ENCODE results near the gene RPGRIP1L. TPM values are rescaled to one million over a fixed set of nuclear protein-coding genes. Genes with fewer than 3 reads are reported as not detected.

The RPGRIP1L gene
- total and polyA plus RNA-seq, 3 donors from 2014 or later, result 22.0 to 37.4 (median 23.0) TPM

DNA sequence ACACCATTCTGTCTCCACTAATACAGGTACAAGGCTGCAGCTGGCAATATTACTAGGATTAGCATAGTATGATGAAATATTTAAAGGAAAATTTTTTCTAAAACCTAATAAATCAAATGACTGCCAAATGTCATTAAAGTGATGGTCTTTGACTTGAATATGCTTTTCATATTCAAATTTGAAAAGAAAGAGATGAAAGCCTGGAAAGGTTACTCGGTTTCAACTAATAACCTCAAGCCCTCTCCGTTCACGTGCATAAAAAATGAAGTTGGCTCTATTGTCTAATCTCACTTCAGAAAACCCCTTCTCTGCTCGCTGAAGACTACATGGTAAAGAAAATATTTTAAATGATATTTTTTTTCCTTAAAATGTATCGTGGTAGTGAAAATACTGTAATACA lies 83.2 kb downstream of the RPGRIP1L start:
- Histone ChIP-seq H3K27ac (no peak overlapping the region), H3K27me3 (no peaks in the 10 kb centered on the region), H3K9me3 (no peaks in the 10 kb centered on the region), H3K4me3 (no peak overlapping the region), H3K36me3 (ENCODE audit: low read depth, missing control alignments) (no peaks in the 10 kb centered on the region), H3K4me1 (no peaks in the 10 kb centered on the region)
- no peak for DNase-seq
- intact Hi-C loops (cut with DNase I; ENCODE audit: low total_unique reads), result no loop called here
- TF ChIP-seq POLR2A (IDR thresholded peaks at IDR 0.05), result no peak
- TF ChIP-seq, protein P1, sequence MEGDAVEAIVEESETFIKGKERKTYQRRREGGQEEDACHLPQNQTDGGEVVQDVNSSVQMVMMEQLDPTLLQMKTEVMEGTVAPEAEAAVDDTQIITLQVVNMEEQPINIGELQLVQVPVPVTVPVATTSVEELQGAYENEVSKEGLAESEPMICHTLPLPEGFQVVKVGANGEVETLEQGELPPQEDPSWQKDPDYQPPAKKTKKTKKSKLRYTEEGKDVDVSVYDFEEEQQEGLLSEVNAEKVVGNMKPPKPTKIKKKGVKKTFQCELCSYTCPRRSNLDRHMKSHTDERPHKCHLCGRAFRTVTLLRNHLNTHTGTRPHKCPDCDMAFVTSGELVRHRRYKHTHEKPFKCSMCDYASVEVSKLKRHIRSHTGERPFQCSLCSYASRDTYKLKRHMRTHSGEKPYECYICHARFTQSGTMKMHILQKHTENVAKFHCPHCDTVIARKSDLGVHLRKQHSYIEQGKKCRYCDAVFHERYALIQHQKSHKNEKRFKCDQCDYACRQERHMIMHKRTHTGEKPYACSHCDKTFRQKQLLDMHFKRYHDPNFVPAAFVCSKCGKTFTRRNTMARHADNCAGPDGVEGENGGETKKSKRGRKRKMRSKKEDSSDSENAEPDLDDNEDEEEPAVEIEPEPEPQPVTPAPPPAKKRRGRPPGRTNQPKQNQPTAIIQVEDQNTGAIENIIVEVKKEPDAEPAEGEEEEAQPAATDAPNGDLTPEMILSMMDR (IDR thresholded peaks at IDR 0.05), result no peak
- WGBS, 2 donors, result 88 to 97% methylated on average over 5 of the region's 5 CpGs

DNA sequence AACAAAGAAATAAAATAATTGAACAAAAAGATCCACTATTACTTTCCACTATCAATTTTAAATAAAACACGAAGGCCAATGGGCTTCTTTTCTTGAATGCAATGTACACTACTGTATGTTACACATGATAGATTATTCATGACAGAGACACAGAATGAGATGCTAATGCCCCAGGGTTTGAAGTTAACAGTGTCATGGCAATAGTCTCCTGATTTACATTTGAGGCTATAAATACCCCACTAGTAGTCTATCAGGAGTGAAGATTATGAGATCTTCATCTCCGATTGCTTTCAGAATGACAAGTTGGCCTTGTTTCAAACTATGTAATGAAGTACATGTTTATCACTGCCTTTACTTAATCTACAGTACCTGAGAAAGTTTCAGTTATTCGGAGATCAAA lies 84.4 kb downstream of the RPGRIP1L start:
- no peak for TF ChIP-seq POLR2A (IDR thresholded peaks at IDR 0.05)
- TF ChIP-seq, protein P1 (IDR thresholded peaks at IDR 0.05), result no peak
- intact Hi-C loops (cut with DNase I; ENCODE audit: low total_unique reads), result no loop called here
- H3K4me3 ChIP-seq, result no peak overlapping the region
- WGBS, 2 donors, result 93 to 96% methylated on average over 3 of the region's 3 CpGs
- no peaks in the 10 kb centered on the region for H3K4me1 ChIP-seq
- no peak for DNase-seq
- H3K36me3 ChIP-seq (ENCODE audit: low read depth, missing control alignments), result no peaks in the 10 kb centered on the region
- H3K27ac ChIP-seq, result no peak overlapping the region
- H3K27me3 ChIP-seq, result no peaks in the 10 kb centered on the region
- H3K9me3 ChIP-seq, result no peaks in the 10 kb centered on the region

DNA sequence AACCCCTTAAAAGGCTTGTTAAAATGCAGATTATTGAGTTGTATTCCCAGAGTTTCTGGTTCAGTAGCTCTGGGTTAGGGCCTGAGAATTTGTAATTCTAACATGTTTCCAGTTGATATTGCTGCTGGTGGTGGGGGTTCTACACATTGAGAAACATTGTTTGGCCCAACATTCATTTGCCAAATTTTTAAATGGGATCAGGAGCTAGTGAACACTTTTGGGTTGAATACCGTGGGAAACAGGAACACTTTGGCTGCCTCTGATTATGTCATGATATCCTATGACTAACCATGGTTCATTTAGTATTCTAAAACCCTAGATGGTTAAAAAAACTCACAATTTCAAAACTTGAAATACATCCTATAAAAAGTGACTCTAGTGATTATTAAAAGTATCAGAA lies 89.3 kb downstream of the RPGRIP1L start:
- TF ChIP-seq, protein P1 (IDR thresholded peaks at IDR 0.05), result no peak
- no peak for TF ChIP-seq POLR2A (IDR thresholded peaks at IDR 0.05)
- Histone ChIP-seq H3K4me1 (no peaks in the 10 kb centered on the region), H3K9me3 (no peaks in the 10 kb centered on the region), H3K27ac (no peak overlapping the region), H3K4me3 (no peak overlapping the region), H3K36me3 (ENCODE audit: low read depth, missing control alignments) (no peaks in the 10 kb centered on the region), H3K27me3 (no peaks in the 10 kb centered on the region)
- intact Hi-C loops (cut with DNase I; ENCODE audit: low total_unique reads), result no loop called here
- DNase-seq, result no peak
- WGBS, 2 donors, result 75 to 89% methylated on average over 1 of the region's 1 CpG

DNA sequence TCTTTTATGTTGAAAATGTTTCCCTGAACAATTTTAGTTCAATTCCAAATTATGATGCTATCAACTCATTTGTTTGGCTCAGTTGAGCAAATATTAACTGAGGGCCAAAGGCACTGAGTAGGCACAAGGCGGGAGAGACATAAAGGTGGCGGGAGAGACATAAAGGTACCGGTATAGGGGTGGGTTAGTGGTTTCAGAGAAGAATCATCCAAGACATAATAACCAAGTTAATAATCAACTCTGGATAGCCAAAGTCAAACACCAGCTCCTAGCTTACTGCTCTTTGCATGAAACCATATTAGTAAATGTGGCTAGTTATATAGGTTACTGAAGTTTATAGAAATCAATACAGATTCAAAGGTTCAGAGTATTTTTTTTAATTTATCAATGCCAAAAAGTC lies 91.7 kb downstream of the RPGRIP1L start:
- Histone ChIP-seq H3K27me3 (no peaks in the 10 kb centered on the region), H3K36me3 (ENCODE audit: low read depth, missing control alignments) (no peaks in the 10 kb centered on the region), H3K4me3 (no peak overlapping the region), H3K4me1 (no peaks in the 10 kb centered on the region), H3K27ac (no peak overlapping the region), H3K9me3 (no peaks in the 10 kb centered on the region)
- TF ChIP-seq, protein P1 (IDR thresholded peaks at IDR 0.05), result no peak
- no peak for TF ChIP-seq POLR2A (IDR thresholded peaks at IDR 0.05)
- WGBS, 2 donors, result 95 to 98% methylated on average over 3 of the region's 3 CpGs
- no peak for DNase-seq
- intact Hi-C loops (cut with DNase I; ENCODE audit: low total_unique reads), result no loop called here

DNA sequence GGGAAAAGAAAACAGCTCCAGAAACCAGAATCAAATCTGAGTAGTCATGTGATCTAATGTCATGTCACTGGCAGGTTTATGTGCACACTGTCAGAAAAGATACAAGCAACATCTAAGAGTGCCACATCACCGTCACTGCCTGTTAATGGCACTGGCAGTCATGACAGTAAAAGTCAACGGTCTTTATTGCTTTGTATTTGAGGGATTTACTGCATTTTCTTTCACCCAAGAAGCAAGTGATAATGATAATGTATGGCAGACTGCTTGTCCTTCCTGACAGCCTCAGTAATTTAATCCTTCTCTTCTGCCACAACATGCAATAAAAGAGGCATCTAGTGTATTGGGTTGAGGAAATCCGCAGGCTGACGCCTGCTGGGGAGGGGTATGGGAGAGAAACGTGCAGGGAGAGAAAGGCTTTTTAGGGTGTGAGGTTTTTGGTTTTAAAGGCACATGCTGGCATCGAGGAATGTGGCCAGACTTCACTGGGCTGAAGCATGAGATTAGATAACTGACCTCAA lies 92.4 kb downstream of the RPGRIP1L start:
- no peak overlapping the region for H3K27ac ChIP-seq
- H3K27me3 ChIP-seq, result no peaks in the 10 kb centered on the region
- H3K36me3 ChIP-seq (ENCODE audit: low read depth, missing control alignments), result no peaks in the 10 kb centered on the region
- no peaks in the 10 kb centered on the region for H3K4me1 ChIP-seq
- no peak for DNase-seq
- intact Hi-C loops (cut with DNase I; ENCODE audit: low total_unique reads), result no loop called here
- no peak for TF ChIP-seq POLR2A (IDR thresholded peaks at IDR 0.05)
- no peak overlapping the region for H3K4me3 ChIP-seq
- H3K9me3 ChIP-seq, result no peaks in the 10 kb centered on the region
- WGBS, 2 donors, result 69 to 73% methylated on average over 6 of the region's 6 CpGs
